Gastroesophageal sphincter (tissue), 4 donors: ENCODE results near the gene OSR1. TPM values are rescaled to one million over a fixed set of nuclear protein-coding genes. Genes with fewer than 3 reads are reported as not detected.
"Not testable (repeated sequence)": the region's sequence is repeated elsewhere in the genome, so short reads cannot be mapped to it uniquely, and the experiment has no call there.

ENCODE experiments used
- ATAC-seq: fragments of 150-250 bp; one replicate; pipeline ENCODE4 v1.9.1; 2016; ENCODE audit warnings: mild to moderate bottlenecking, moderate library complexity
- H3K27ac ChIP-seq, 4 donors: fragments of 200-600 bp; sonication (generic) in 3 of 4; 1 replicate in 3 of 4; 2 replicates in 1 of 4; pipeline ENCODE4 v1.5.1; 2016 to 2019
- H3K27me3 ChIP-seq: fragments of 200-600 bp; sonication (generic); one replicate; pipeline ENCODE4 v1.5.1; 2019
- H3K36me3 ChIP-seq, 2 donors: fragments of 200-600 bp; sonication (generic); one replicate each; pipeline ENCODE4 v1.5.1; 2019; ENCODE audit warnings: control low read depth in 1 of 2
- H3K4me1 ChIP-seq, 3 donors: fragments of 200-600 bp; sonication (generic); 1 replicate in 2 of 3; 2 replicates in 1 of 3; pipeline ENCODE4 v1.5.1; 2016 to 2019; ENCODE audit warnings: control low read depth in 2 of 3
- H3K4me3 ChIP-seq, 2 donors: fragments of 200-600 bp; sonication (generic); one replicate each; pipeline ENCODE4 v1.5.1; 2019; ENCODE audit warnings: mild to moderate bottlenecking in 1 of 2, moderate library complexity in 1 of 2
- H3K9me3 ChIP-seq, 3 donors: fragments of 200-600 bp; sonication (generic); one replicate each; pipeline ENCODE4 v1.5.1; 2017 to 2019; ENCODE audit warnings: control low read depth in 2 of 3
- CTCF ChIP-seq, 4 experiments: fragments of 200-600 bp in 2 of 4; fragments of 450-650 bp in 2 of 4; sonication (generic) in 1 of 4; IDR thresholded peaks; one replicate each; pipeline ENCODE4 v1.5.1; 2017 to 2019; ENCODE audit warnings: antibody characterized with exemption in 4 of 4, mild to moderate bottlenecking in 2 of 4, moderate library complexity in 2 of 4
- EP300 ChIP-seq: sonication (generic); formaldehyde crosslinking; IDR thresholded peaks from one replicate; pipeline ENCODE4 v1.6.1; 2017; ENCODE audit warnings: antibody characterized with exemption, mild to moderate bottlenecking
- POLR2A ChIP-seq, 2 donors: fragments of 450-650 bp; IDR thresholded peaks; one replicate each; pipeline ENCODE4 v1.6.1; 2017; ENCODE audit warnings: antibody characterized with exemption in 2 of 2, mild to moderate bottlenecking in 2 of 2, moderate library complexity in 1 of 2
- POLR2AphosphoS5 ChIP-seq: sonication (generic); formaldehyde crosslinking; IDR thresholded peaks from one replicate; pipeline ENCODE4 v1.6.1; 2017; ENCODE audit warnings: antibody characterized with exemption
- WGBS, 2 donors: methylation state at CpG; one replicate each; pipeline ENCODE4 v1.1.5; 2018; ENCODE audit warnings: low coverage in 1 of 2; 5-methylcytosine and 5-hydroxymethylcytosine counted together
- total RNA-seq, 4 donors: library from RNA; depleted of rRNA; stranded (reverse); fragments of >200 nt; gene quantifications; one replicate each; pipeline ENCODE4 v1.1.0, GENCODE V29; 2016

Gene OSR1
- 10 to 100 TPM; 30.7 to 75.0 (median 50.7) TPM for total RNA-seq

GRCh38 chr2:19358242-19359020 is at the start of gene OSR1:
Gene OSR1, minus strand, starts transcription at chr2:19358623. Its CDS starts 4,818 bp downstream, at chr2:19353805.
- ATAC-seq: peak; percentile 71
- peaks cover 33% of the 10 kb centered on the region for H3K27me3 ChIP-seq
- TF ChIP-seq EP300 (no peak), POLR2AphosphoS5 (peak; percentile 95), CTCF (IDR thresholded peaks at IDR 0.05) (no peak), POLR2A (IDR thresholded peaks at IDR 0.05) (peak; percentile 88 to 92)
- H3K9me3 ChIP-seq: no peaks in the 10 kb centered on the region
- 0% methylated on average over 2 to 3 of the region's 51 CpGs for WGBS, 2 donors
- peaks cover 0 to 2% of the 10 kb centered on the region in 2 donors for H3K36me3 ChIP-seq
- H3K4me1 ChIP-seq: peaks cover 0 to 85% (median 18%) of the 10 kb centered on the region in 3 donors
- H3K27ac ChIP-seq: peak within 1 kb of the TSS; percentile 89 to 97 (median 92)
- peak within 1 kb of the TSS; percentile 81 to 92 for H3K4me3 ChIP-seq

- Histone ChIP-seq H3K27ac (no peak overlapping the region), H3K36me3 (no peaks in the 10 kb centered on the region), H3K9me3 (no peaks in the 10 kb centered on the region), H3K27me3 (no peaks in the 10 kb centered on the region), H3K4me1 (peaks cover 0 to 12% (median 0%) of the 10 kb centered on the region in 3 donors), H3K4me3 (no peak overlapping the region)
- ATAC-seq: no peak
- no peak for TF ChIP-seq POLR2AphosphoS5
- TF ChIP-seq EP300: no peak
- TF ChIP-seq POLR2A (IDR thresholded peaks at IDR 0.05): no peak
- TF ChIP-seq CTCF (IDR thresholded peaks at IDR 0.05): no peak
- WGBS, 2 donors: 83 to 98% methylated on average over 4 of the region's 4 CpGs
These were observed 45.4 kb upstream of the OSR1 start for GRCh38 chr2:19403785-19404184.

- no peaks in the 10 kb centered on the region for H3K36me3 ChIP-seq
- no peak for ATAC-seq
- H3K9me3 ChIP-seq: peaks cover 0 to 9% (median 0%) of the 10 kb centered on the region in 3 donors
- H3K27ac ChIP-seq: no peak overlapping the region
- 91 to 100% methylated on average over 4 of the region's 4 CpGs for WGBS, 2 donors
- TF ChIP-seq POLR2A (IDR thresholded peaks at IDR 0.05): no peak
- no peak for TF ChIP-seq POLR2AphosphoS5
- no peak for TF ChIP-seq CTCF (IDR thresholded peaks at IDR 0.05)
- no peak for TF ChIP-seq EP300
- no peak overlapping the region for H3K4me3 ChIP-seq
- no peaks in the 10 kb centered on the region for H3K27me3 ChIP-seq
- no peaks in the 10 kb centered on the region for H3K4me1 ChIP-seq
These were observed 33.8 kb upstream of the OSR1 start for GRCh38 chr2:19392191-19392590.

DNA sequence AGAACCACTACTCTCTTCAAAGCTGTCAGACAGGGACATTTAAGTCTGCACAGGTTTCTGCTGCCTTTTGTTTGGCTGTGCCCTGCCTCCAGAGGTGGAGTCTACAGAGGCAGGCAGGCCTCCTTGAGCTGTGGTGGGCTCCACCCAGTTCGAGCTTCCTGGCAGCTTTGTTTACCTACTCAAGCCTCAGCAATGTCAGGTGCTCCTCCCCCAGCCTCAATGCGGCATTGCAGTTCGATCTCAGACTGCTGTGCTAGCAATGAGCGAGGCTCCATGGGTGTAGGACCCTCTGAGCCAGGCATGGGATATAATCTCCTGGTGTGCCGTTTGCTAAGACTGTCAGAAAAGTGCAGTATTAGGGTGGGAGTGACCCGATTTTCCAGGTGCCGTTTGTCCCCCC is 31.0 kb upstream of the OSR1 start:
- not testable (repeated sequence) for H3K36me3 ChIP-seq, H3K27ac ChIP-seq, H3K4me1 ChIP-seq, H3K27me3 ChIP-seq, ATAC-seq, H3K9me3 ChIP-seq, H3K4me3 ChIP-seq
- WGBS, 2 donors: no CpG with 5 or more reads among the region's 7 CpGs

DNA sequence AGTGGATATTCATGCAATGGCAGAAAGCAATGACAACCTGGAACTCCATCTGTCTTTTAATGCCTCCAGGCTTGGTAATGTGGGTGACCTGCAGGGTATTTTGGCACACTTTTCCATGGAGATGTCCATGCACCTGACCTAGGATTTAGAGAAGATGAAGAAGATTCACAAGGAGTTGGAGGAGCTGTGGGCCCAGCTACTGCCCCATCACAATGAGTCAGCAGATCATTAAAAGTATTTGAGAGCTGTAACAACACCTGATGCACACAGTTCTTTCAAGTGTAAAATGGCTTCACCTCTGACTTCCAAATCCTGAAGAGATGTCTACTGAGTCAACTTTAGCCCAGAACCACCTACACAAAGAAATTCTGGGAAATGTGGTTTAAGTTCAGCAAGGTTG is 22.1 kb upstream of the OSR1 start:
- no peaks in the 10 kb centered on the region for H3K9me3 ChIP-seq
- no peak overlapping the region for H3K4me3 ChIP-seq
- ATAC-seq: no peak
- TF ChIP-seq POLR2A (IDR thresholded peaks at IDR 0.05): no peak
- TF ChIP-seq POLR2AphosphoS5: no peak
- no peak for TF ChIP-seq EP300
- TF ChIP-seq CTCF (IDR thresholded peaks at IDR 0.05): no peak
- H3K36me3 ChIP-seq: no peaks in the 10 kb centered on the region
- H3K27ac ChIP-seq: no peak overlapping the region
- H3K4me1 ChIP-seq: peaks cover 0 to 4% (median 0%) of the 10 kb centered on the region in 3 donors
- no peaks in the 10 kb centered on the region for H3K27me3 ChIP-seq
